Stimulated activated CD8-positive, alpha-beta memory T cell treated with anti-CD3 and anti-CD28 coated beads, Interleukin-15, amount 100 ng/mL, for 24 hours (primary cell): ENCODE results near the gene DENND4C.

Experiments used
- DNase-seq: peaks from one replicate; pipeline ENCODE4 v3.0.0-alpha.2; 2020; ENCODE audit warnings: low read depth

Gene DENND4C

GRCh38 chr9:19269582-19269981 lies 39.1 kb downstream of the DENND4C start:
- DNase-seq = no peak

DNA sequence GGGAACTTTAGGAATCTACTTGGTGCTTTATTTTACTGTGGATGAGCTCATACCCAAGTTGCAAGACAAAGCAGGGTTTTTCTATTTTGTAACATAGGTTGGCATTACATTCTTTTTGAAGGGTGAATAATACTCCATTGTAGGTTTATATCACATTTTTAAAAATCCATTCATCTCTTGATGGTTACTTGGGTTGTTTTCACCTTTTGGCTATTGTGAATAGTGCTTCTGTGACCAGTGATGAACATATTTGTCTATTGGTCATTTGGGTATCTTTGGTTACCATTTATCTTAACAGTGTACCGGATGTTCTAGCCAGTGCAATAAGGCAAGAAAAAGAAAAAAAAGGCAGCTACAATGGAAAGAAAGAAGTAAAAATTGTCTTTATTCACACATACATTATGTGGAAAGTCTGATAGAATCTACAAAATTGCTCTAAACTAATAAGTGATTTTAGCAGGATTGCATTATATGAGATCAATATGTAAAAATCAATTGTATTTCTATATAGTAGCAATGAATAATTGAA lies 40.0 kb downstream of the DENND4C start:
- no peak for DNase-seq

DNA sequence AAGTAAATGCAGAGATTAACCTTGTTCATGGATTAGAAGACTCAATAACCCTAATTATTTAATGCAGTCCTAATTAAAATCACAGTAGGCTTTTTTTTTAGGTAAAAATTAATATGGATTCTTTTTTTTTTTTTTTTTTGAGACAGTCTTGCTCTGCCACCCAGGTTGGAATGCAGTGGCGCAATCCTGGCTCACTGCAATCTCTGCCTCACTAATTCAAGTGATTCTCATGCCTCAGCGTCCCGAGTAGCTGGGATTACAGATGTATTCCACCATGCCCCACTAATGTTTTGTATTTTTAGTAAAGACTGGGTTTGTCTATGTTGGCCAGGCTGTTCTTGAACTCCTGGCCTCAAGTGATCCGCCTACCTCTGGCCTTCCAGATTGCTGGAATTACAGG lies 40.6 kb downstream of the DENND4C start:
- no peak for DNase-seq

GRCh38 chr9:19281801-19282200 lies 51.3 kb downstream of the DENND4C start:
- DNase-seq = no peak

DNA sequence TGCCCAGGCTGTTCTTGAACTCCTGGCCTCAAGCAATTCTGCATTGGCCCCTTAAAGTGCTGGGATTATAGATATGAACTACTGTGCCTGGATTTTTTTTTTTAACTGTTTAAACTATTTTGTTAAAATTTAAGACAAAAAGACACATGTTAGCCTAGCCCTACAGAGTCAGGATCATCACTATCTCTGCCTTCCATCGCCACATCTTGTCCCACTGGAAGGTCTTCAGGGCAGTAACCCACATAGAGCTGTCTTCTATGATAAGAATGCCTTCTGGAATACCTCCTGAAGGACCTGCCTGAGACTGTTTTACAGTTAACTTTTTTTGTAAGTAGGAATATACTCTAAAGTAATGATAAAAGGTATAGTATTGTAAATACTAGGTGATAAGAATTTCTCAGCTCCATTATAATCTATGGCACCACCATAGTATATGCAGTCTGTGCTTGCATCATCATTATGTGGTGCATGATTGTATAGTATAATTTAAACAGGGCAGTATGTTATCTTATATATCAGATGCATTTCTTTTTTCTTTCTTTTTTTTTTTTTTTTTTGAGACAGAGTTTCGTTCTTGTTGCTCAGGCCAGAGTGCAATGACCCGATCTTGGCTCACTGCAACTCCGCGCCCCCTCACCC lies 52.7 kb downstream of the DENND4C start:
- no peak for DNase-seq

DNA sequence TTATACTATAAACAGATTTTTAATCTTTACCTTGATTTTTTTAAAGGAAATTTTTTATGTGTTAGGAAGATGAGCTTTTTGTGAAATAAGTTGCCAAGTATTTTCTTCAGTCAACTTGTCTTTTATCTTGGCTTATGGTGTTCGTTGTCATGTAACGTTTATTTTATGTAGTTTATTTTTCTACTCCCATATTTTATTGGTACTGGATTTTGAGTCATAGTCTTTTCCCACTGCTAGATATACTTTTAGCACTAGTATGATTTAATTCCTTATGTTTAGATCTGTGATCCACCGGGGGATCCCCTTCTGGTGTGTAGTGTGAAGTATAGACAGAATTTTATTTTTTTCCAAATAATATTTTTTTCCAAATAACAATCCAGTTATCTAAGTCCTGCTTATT lies 54.2 kb downstream of the DENND4C start:
- no peak for DNase-seq

DNA sequence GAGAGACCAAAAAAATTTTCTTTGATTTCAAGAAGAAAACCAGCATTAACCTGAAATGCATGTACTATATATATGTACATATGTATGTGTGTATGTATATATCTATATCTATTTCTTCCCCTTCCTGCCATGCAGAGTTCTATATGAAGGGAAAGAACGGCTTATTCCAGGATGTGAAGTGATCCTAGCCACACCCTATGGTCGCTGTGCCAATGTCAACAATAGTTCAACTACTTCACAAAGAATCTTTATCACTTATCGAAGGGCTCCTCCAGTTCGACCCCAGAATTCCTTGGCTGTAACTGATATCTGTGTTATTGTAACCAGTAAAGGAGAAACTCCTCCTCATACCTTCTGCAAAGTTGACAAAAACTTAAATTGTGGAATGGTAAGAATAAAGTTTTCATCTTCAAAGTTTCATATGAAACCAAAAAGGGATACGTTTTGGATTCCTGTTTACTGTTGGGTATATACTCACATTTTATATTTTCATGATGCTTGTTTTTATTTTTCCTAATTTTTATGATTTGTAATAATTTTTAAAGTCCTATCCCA lies 56.2 kb downstream of the DENND4C start:
- DNase-seq = no peak

- no peak for DNase-seq
Observed at GRCh38 chr9:19288081-19288480, 57.6 kb downstream of the DENND4C start.

- no peak for DNase-seq
Observed at GRCh38 chr9:19290103-19290502, 59.6 kb downstream of the DENND4C start.

DNA sequence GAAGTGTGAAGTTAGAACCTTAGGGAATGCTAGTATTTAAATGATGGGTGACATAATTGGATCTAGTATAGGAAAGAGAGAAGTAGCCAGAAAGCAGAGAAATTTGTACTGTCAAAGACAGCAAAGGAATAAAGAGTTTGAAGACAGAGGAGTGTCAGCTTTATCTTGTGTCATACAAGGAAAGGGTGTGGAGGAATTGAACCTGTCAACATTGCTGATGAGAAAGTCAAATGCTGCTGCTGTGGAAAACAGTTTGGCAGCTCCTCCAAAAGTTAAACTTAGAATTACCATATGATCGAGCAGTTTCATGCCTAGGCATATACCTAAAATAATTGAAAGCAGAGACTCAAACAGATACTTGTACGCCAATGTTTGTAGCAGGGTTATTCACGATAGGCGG lies 63.7 kb downstream of the DENND4C start:
- DNase-seq = no peak

GRCh38 chr9:19298436-19299000 lies 68.0 kb downstream of the DENND4C start:
- DNase-seq = no peak

DNA sequence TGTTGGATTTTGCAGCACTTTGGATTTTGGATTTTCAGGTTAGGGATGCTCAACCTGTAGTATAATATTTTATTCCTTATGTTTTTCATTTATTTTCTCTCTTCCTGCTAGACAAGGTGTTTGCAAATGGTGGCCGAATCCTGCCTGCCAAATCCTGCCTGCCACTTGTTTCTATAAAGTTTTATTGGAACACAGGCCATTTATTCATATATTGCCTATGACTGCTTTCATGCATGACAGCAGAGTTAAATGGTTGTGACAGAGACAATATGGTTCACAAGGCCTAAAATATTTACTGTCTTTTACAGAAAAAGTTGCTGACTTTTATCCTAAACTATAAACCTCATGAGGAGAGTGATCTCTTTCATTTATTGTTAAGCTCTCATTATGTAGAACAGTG lies 72.7 kb downstream of the DENND4C start:
- DNase-seq = no peak

DNA sequence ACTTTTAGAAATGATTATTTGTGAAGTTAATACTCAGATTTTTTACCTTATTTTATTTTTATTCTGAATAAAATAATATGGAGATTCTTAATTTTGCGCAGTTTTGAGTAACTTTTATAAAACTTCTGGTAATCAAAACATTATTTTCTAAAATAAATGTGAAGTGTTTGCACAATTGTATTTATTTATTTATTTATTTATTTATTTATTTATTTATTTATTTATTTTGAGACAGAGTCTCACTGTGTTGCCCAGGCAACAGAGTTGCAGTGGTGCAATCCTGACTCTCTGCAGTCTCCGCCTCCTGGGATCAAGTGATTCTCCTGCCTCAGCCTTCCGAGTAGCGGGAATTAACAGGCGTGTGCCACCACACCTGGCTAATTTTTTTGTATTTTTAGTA lies 76.1 kb downstream of the DENND4C start:
- no peak for DNase-seq

DNA sequence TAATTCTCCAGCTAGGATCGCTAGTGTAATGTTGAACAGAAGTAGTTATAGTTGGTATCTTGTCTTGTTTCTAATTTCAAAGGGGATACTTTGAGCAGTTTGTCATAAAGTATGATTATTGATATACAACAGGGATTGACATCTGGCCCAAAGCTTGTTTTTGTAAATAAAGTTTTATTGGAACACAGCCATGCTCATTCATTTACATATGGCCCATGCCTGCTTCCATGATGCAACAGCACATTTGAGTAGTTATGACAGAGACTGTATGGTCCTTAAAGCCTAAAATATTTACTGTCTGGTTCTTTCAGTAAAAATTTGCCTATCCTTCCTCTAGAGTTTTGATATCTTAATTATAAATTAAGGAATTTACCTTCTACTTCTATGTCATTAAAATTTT lies 79.8 kb downstream of the DENND4C start:
- DNase-seq = no peak

DNA sequence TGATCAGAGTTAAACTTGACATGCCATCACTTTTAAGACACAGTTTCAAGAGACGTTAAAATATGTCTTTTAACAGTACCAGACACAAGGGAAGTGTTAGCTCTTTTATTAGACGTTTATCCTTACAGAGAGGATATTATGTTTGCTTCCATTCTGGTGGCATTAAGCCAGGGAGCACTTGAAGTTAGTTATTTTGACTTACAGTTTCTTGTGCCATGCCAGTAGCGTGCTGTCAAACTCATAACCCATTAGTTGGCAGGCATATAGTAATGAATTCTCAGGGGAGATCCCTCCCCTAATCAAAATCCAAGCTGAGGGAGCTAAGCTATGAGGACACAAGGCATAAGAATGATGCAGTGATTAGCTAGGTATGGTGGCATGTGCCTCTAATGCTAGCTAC lies 83.1 kb downstream of the DENND4C start:
- DNase-seq = no peak

DNA sequence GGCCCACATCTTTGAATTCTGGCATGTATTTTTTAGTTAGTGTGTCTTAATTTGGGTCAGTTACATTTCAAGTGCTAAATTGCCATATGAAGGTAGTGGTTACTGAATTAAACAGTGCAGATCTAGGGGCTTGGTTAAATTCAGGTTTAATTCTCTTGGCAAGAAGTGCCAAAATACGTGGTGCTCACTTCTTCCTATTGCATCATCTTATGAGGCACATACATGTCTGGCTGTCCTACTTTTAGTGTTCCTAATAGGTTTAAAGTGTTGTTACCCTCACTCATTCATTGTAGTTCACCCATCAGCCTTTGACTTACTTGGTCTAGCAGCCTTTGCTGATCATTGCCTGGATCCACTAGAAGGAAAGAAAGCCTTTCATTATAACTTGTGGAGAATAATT lies 90.0 kb downstream of the DENND4C start:
- DNase-seq = no peak

DNA sequence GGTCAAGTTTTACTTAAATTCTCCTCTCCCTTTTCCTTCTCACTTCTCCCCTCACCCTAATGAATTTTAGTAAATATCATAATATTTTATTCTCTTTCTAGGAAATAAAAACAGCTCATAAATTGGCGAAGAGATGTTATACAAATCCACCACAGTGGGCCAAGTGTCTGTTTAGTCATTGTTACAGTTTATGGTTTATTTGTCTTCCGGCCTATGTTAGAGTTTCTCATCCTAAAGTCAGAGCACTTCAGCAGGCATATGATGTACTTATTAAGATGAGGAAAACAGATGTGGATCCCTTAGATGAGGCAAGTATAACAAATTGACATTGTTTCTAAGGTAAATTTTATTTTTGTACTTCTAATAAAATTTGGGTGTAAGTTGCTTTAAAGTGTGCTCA lies 101.4 kb downstream of the DENND4C start:
- no peak for DNase-seq

DNA sequence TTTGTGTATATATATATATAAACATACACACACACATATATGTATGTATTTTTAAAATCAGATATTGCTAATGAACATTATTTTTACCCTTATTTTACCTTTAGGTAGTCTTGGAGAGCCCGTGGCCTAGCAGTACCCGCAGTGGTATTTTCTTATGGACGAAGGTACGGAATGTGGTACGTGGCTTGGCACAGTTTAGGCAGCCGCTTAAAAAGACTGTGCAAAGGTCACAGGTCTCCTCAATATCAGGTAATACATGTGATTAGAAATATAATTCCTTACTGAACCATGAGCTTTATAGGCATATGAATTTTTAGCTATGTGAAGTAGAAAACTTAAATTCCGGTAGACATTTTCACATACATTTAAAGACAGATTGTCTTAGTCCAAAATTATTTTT lies 105.7 kb downstream of the DENND4C start:
- no peak for DNase-seq

GRCh38 chr9:19342947-19343346 lies 112.5 kb downstream of the DENND4C start:
- DNase-seq = no peak

DNA sequence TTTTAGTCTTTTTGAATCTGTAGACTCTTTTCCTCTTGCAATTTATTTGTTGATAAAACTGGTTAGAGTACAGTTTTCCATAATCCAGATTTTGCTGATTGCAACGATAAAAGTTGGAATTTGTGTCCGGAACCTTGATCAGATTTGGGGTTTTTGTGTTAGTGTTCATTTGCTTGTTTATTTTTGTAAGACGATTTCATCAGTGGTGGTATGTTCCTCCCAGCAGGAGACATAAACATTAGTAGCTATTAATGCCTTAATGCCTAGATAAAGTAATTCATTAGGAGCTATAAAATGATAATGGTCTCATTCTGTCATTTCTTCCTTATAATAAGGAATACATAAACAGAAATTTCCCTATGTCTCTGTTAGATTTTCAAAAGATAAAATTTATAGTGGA lies 128.2 kb downstream of the DENND4C start:
- DNase-seq = no peak

- DNase-seq = no peak
Observed at GRCh38 chr9:19369107-19369506, 138.6 kb downstream of the DENND4C start.

DNA sequence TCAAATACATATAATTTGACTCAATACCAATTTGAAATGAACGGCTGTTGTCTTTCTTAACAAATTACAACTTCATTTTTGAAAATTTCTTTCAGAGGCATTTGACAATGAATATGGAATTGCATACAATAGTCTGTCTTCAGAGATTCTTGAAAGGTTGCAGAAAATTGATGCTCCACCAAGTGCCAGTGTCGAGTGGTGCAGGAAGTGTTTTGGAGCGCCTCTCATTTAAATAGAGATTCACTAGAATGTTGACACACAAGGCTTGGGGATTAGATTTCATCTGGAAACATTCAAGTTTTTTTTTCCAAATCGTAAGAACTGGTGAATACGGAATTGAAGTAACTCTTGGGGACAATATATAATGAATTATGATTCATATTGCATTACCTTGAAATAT lies 141.4 kb downstream of the DENND4C start:
- no peak for DNase-seq

DNA sequence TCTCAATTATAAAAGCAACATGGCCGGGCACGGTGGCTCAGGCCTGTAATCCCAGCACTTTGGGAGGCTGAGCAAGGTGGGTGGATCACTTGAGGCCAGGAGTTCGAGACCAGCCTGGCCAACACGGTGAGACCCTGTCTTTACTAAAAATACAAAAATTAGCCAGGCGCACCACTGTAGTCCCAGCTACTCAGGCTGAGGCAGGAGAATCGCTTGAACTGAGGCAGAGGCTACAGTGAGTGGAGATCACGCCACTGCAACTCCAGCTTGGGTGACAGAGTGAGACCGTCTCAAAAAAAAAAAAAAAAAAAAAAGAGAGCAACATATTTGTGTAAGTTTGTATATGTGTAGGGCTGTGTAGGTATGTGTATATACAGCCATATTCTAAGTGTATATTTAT lies 142.1 kb downstream of the DENND4C start:
- no peak for DNase-seq

DNA sequence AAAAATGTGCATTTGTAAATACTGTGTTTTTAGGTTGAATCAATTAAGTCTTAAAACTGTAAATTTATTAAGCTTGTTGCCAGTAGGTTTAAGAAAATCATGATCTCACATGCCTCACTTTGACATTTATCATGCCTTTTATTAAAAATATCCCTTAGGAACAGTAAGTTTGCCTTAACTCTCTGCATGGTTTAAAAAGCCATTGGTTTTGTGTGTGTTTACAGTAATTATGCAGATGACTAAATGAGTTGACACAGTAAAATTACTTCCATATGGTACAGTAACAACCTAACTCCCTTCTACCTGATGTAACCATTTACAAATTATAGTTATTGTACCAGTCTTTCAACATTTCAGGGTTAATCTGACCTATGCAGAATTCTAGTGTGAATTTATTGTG lies 143.0 kb downstream of the DENND4C start:
- DNase-seq = no peak
